Body of pancreas (tissue), 4 donors: ENCODE measurements around the gene ARHGAP26. TPM values are rescaled to one million over a fixed set of nuclear protein-coding genes. Genes with fewer than 3 reads are reported as not detected.

Experiments
- ATAC-seq: fragments of 150-250 bp; one replicate; pipeline ENCODE4 v1.9.1; 2016
- DNase-seq, 4 donors: peaks; one replicate each; pipeline ENCODE4 v3.0.0-alpha.2; 2019
- H3K27ac ChIP-seq, 4 donors: fragments of 200-600 bp; sonication (generic); 1 replicate in 3 of 4; 2 replicates in 1 of 4; pipeline versions ENCODE4 v1.5.1 to v1.6.1; 2016 to 2019; ENCODE audit warnings: mild to moderate bottlenecking in 1 of 4, mixed read lengths in 1 of 4, moderate library complexity in 1 of 4
- H3K27me3 ChIP-seq, 2 donors: fragments of 200-600 bp; sonication (generic); one replicate each; pipeline ENCODE4 v1.6.0; 2016; ENCODE audit warnings: mild to moderate bottlenecking in 1 of 2
- H3K36me3 ChIP-seq, 2 donors: fragments of 200-600 bp; sonication (generic); replicated peaks in 1 of 2; 2 replicates each; pipeline ENCODE4 v1.5.1; 2016; ENCODE audit warnings: low read depth in 2 of 2; ENCODE audit not compliant: insufficient read depth in 1 of 2
- H3K4me1 ChIP-seq: fragments of 200-600 bp; sonication (generic); one replicate; pipeline ENCODE4 v1.6.0; 2016
- H3K4me3 ChIP-seq, 2 donors: fragments of 200-600 bp; sonication (generic); 1 replicate in 1 of 2; 2 replicates in 1 of 2; pipeline ENCODE4 v1.5.1; 2016 to 2019
- H3K9me3 ChIP-seq, 3 donors: fragments of 200-600 bp; sonication (generic); 1 replicate in 2 of 3; 2 replicates in 1 of 3; pipeline ENCODE4 v1.5.1; 2016
- POLR2A ChIP-seq, 3 donors: fragments of 450-650 bp; IDR thresholded peaks; one replicate each; pipeline ENCODE4 v1.6.1; 2016; ENCODE audit warnings: antibody characterized with exemption in 3 of 3, mild to moderate bottlenecking in 2 of 3
- WGBS, 2 donors: methylation state at CpG; one replicate each; pipeline ENCODE4 v1.1.5; 2017; 5-methylcytosine and 5-hydroxymethylcytosine counted together
- intact Hi-C: fragments of 100-400 bp; cut with DNase I; formaldehyde crosslinking; loops from one replicate; pipeline ENCODE4 v1.15.1; 2023
- total RNA-seq, 2 donors: library from RNA; depleted of rRNA; stranded (reverse); fragments of >200 nt; gene quantifications; one replicate each; pipeline ENCODE4 v1.1.0, GENCODE V29; 2016
- TF ChIP-seq, protein P1 (sequence below), 7 experiments: fragments of 450-650 bp in 4 of 7; fragments of 200-600 bp in 3 of 7; sonication (generic) in 3 of 7; IDR thresholded peaks; one replicate each; pipeline ENCODE4 v1.5.1; 2016 to 2019; ENCODE audit warnings: antibody characterized with exemption in 7 of 7

The ARHGAP26 gene
- total RNA-seq, 2 donors from 2014 or later: 12.5 to 14.2 TPM

- TF ChIP-seq, protein P1, sequence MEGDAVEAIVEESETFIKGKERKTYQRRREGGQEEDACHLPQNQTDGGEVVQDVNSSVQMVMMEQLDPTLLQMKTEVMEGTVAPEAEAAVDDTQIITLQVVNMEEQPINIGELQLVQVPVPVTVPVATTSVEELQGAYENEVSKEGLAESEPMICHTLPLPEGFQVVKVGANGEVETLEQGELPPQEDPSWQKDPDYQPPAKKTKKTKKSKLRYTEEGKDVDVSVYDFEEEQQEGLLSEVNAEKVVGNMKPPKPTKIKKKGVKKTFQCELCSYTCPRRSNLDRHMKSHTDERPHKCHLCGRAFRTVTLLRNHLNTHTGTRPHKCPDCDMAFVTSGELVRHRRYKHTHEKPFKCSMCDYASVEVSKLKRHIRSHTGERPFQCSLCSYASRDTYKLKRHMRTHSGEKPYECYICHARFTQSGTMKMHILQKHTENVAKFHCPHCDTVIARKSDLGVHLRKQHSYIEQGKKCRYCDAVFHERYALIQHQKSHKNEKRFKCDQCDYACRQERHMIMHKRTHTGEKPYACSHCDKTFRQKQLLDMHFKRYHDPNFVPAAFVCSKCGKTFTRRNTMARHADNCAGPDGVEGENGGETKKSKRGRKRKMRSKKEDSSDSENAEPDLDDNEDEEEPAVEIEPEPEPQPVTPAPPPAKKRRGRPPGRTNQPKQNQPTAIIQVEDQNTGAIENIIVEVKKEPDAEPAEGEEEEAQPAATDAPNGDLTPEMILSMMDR (IDR thresholded peaks at IDR 0.05): no peak
- no peak for TF ChIP-seq POLR2A (IDR thresholded peaks at IDR 0.05)
- Histone ChIP-seq H3K4me3 (no peak overlapping the region), H3K36me3 (no peaks in the 10 kb centered on the region), H3K9me3 (no peaks in the 10 kb centered on the region), H3K27me3 (no peaks in the 10 kb centered on the region), H3K27ac (peak overlapping the region in 1 of 4 donors; percentile 11), H3K4me1 (peaks cover 32% of the 10 kb centered on the region)
- no peak for DNase-seq
- no peak for ATAC-seq
- intact Hi-C loops: no loop called here
- 79 to 85% methylated on average over 10 of the region's 10 CpGs for WGBS, 2 donors
These were observed 41.8 kb downstream of the ARHGAP26 start for GRCh38 chr5:142811866-142812557.

GRCh38 chr5:142813220-142813619, 43.0 kb downstream of the ARHGAP26 start:
- TF ChIP-seq POLR2A (IDR thresholded peaks at IDR 0.05): no peak
- TF ChIP-seq, protein P1 (IDR thresholded peaks at IDR 0.05): no peak
- Histone ChIP-seq H3K9me3 (no peaks in the 10 kb centered on the region), H3K27me3 (no peaks in the 10 kb centered on the region), H3K27ac (no peak overlapping the region), H3K4me1 (peaks cover 44% of the 10 kb centered on the region), H3K36me3 (no peaks in the 10 kb centered on the region), H3K4me3 (no peak overlapping the region)
- 97 to 100% methylated on average over 3 of the region's 3 CpGs for WGBS, 2 donors
- intact Hi-C loops: no loop called here
- no peak for ATAC-seq
- no peak for DNase-seq

DNA sequence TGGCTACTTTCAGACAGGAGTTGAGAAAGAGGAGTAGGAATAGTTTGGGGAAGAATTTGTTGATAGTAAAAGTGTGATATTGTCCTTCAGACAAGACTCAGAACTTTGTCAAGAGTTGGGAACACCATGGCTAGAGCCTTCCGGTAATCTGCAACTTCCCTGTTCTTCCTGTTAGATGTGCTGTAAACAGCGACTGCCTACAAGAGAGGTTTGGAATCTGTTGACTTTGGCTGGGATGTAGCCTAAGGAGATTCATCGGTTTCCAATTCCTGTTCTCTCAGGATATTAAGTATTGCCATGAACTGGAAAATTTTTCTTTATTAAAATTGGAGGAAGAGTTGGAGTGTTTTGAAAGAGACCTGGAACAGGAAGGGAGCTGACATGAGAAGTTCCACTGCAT, 43.9 kb downstream of the ARHGAP26 start:
- no peak for TF ChIP-seq POLR2A (IDR thresholded peaks at IDR 0.05)
- TF ChIP-seq, protein P1 (IDR thresholded peaks at IDR 0.05): no peak
- peak; percentile 10 for ATAC-seq

DNA sequence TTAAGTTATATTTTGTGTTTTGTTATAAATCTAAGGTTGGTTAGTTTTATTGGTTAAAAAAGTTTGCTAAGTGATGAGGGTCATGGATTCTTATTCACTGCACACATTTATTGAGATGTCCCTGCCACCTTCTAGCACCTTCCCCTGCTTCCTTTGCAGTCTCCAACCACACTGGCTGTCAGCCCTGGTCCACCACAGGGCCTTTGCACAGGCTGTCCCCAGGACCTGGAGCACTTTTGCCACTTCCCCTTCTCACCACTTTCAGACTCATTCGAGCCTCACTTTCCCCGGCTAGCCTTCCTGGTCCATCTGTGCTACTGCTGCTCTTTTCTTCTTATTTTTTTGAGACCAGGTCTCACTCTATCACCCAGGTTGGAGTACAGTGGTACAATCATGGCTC, 45.3 kb downstream of the ARHGAP26 start:
- Histone ChIP-seq H3K4me1 (peaks cover 31% of the 10 kb centered on the region), H3K27me3 (no peaks in the 10 kb centered on the region), H3K4me3 (no peak overlapping the region), H3K9me3 (no peaks in the 10 kb centered on the region), H3K27ac (no peak overlapping the region), H3K36me3 (no peaks in the 10 kb centered on the region)
- intact Hi-C loops: no loop called here
- no peak for ATAC-seq
- no peak for TF ChIP-seq POLR2A (IDR thresholded peaks at IDR 0.05)
- TF ChIP-seq, protein P1 (IDR thresholded peaks at IDR 0.05): no peak
- no peak for DNase-seq
- 88 to 92% methylated on average over 2 of the region's 2 CpGs for WGBS, 2 donors

More for the DNA sequence above, 43.9 kb downstream of the ARHGAP26 start:
- no peak for DNase-seq
- no peaks in the 10 kb centered on the region for H3K9me3 ChIP-seq
- peaks cover 41% of the 10 kb centered on the region for H3K4me1 ChIP-seq
- intact Hi-C loops: no loop called here
- H3K27ac ChIP-seq: peak overlapping the region in 2 of 4 donors; percentile 35 to 38
- no peak overlapping the region for H3K4me3 ChIP-seq
- WGBS, 2 donors: 71 to 76% methylated on average over 3 of the region's 3 CpGs
- no peaks in the 10 kb centered on the region for H3K36me3 ChIP-seq
- no peaks in the 10 kb centered on the region for H3K27me3 ChIP-seq
